B cell (primary cell): ENCODE results near the gene SUSD3. TPM values are rescaled to one million over a fixed set of nuclear protein-coding genes. Genes with fewer than 3 reads are reported as not detected.

ENCODE experiments used
- ATAC-seq: fragments of 200-7000 bp; cut with Tn5 transposase; one replicate; pipeline ENCODE4 v1.10.0; 2021; ENCODE audit warnings: low read depth, mild to moderate bottlenecking, moderate number of reproducible peaks, moderate library complexity
- CTCF ChIA-PET: fragments of 350-600 bp; sonication (Branson Sonifier 250); formaldehyde crosslinking; loops from one replicate; lab custom pipeline; 2021; ENCODE audit warnings: antibody characterized with exemption, inconsistent platforms; lab: Charles Lee
- POLR2A ChIA-PET: fragments of 350-600 bp; sonication (Branson Sonifier 250); formaldehyde crosslinking; loops from one replicate; lab custom pipeline; 2021; ENCODE audit warnings: antibody characterized with exemption; lab: Charles Lee
- DNase-seq: peaks from one replicate; pipeline ENCODE4 v3.0.0; 2013
- H2AFZ ChIP-seq: 2 replicates; pipeline ENCODE4 v1.6.1; 2012; ENCODE audit warnings: mild to moderate bottlenecking, low read depth, low read length; ENCODE audit not compliant: insufficient read depth, poor library complexity, severe bottlenecking
- H3K27ac ChIP-seq, 2 donors: 1 replicate in 1 of 2; 2 replicates in 1 of 2; pipeline ENCODE4 v1.5.1; 2012 to 2013; ENCODE audit warnings: low read length in 2 of 2, mild to moderate bottlenecking in 2 of 2, moderate library complexity in 1 of 2
- H3K27me3 ChIP-seq, 4 experiments: fragments of 200-600 bp in 1 of 4; sonication (generic) in 1 of 4; replicated peaks in 1 of 4; 1 replicate in 2 of 4; 2 replicates in 2 of 4; pipeline versions ENCODE4 v1.6.1 to v1.7.0; 2013 to 2016; ENCODE audit warnings: low read length in 3 of 4, mild to moderate bottlenecking in 2 of 4, mixed read lengths in 1 of 4, moderate library complexity in 1 of 4; ENCODE audit not compliant: insufficient read depth in 4 of 4, control insufficient read depth in 3 of 4; ENCODE audit errors: control extremely low read depth in 1 of 4
- H3K36me3 ChIP-seq, 2 experiments: replicated peaks in 1 of 2; 1 replicate in 1 of 2; 2 replicates in 1 of 2; pipeline versions ENCODE4 v1.6.1 to v1.7.1; 2013; ENCODE audit warnings: low read length in 1 of 2; ENCODE audit not compliant: insufficient read depth in 2 of 2, control insufficient read depth in 1 of 2; ENCODE audit errors: control extremely low read depth in 1 of 2, extremely low read depth in 1 of 2
- H3K4me1 ChIP-seq, 2 donors: fragments of 200-600 bp in 1 of 2; sonication (generic) in 1 of 2; 1 replicate in 1 of 2; 2 replicates in 1 of 2; pipeline versions ENCODE4 v1.5.1 to v1.6.1; 2013 to 2017; ENCODE audit warnings: low read length in 2 of 2; ENCODE audit not compliant: control insufficient read depth in 2 of 2, insufficient read depth in 2 of 2
- H3K4me2 ChIP-seq: replicated peaks from 2 replicates; pipeline ENCODE3; 2012; ENCODE audit warnings: mild to moderate bottlenecking, low read depth, low read length; ENCODE audit not compliant: poor library complexity, severe bottlenecking
- H3K4me3 ChIP-seq, 5 experiments: fragments of 200-600 bp in 1 of 5; sonication (generic) in 1 of 5; 1 replicate in 3 of 5; 2 replicates in 2 of 5; pipeline versions ENCODE4 v1.5.1 to v1.7.0; 2011 to 2016; ENCODE audit warnings: low read length in 4 of 5, mild to moderate bottlenecking in 4 of 5, low read depth in 2 of 5, control low read depth in 1 of 5, moderate library complexity in 1 of 5; ENCODE audit not compliant: insufficient read depth in 1 of 5; ENCODE audit errors: control extremely low read depth in 1 of 5, extremely low read depth in 1 of 5
- H3K79me2 ChIP-seq: fragments of 200-600 bp; sonication (generic); one replicate; pipeline ENCODE4 v1.6.0; 2016; ENCODE audit warnings: low read length; ENCODE audit not compliant: control insufficient read depth, insufficient read depth
- H3K9ac ChIP-seq: fragments of 200-600 bp; sonication (generic); 2 replicates; pipeline ENCODE4 v1.6.1; 2017; ENCODE audit warnings: mild to moderate bottlenecking, low read length, moderate library complexity
- H3K9me3 ChIP-seq, 3 donors: one replicate each; pipeline versions ENCODE4 v1.6.1 to v1.7.1; 2013; ENCODE audit warnings: low read length in 2 of 3; ENCODE audit not compliant: control insufficient read depth in 2 of 3, insufficient read depth in 1 of 3; ENCODE audit errors: control extremely low read depth in 1 of 3
- H4K20me1 ChIP-seq: 2 replicates; pipeline ENCODE4 v1.6.0; 2012; ENCODE audit warnings: mild to moderate bottlenecking, low read length; ENCODE audit not compliant: insufficient read depth, control insufficient read depth, poor library complexity, severe bottlenecking
- H3K27ac Mint-ChIP-seq: one replicate; pipeline ENCODE4 v1.8.0; 2021; ENCODE audit warnings: mixed read lengths
- H3K27me3 Mint-ChIP-seq: one replicate; pipeline ENCODE4 v1.8.0; 2021; ENCODE audit warnings: mixed read lengths
- H3K4me1 Mint-ChIP-seq: one replicate; pipeline ENCODE4 v1.8.0; 2021; ENCODE audit warnings: mixed read lengths
- H3K4me3 Mint-ChIP-seq: one replicate; pipeline ENCODE4 v1.8.0; 2021; ENCODE audit warnings: mixed read lengths
- H3K9me3 Mint-ChIP-seq: one replicate; pipeline ENCODE4 v1.8.0; 2022; ENCODE audit warnings: mixed read lengths; ENCODE audit not compliant: insufficient read depth
- CTCF ChIP-seq: fragments of 200-600 bp; IDR thresholded peaks from one replicate; pipeline ENCODE4 v1.8.0; 2022; ENCODE audit warnings: antibody characterized with exemption, mild to moderate bottlenecking
- EZH2 ChIP-seq: IDR thresholded peaks from 2 replicates; pipeline ENCODE4 v1.6.1; 2012; ENCODE audit warnings: borderline replicate concordance, low read depth, mild to moderate bottlenecking, moderate library complexity, low read length; ENCODE audit not compliant: insufficient read depth, poor library complexity, severe bottlenecking
- WGBS: methylation state at CpG from one replicate; pipeline ENCODE4 v1.1.5; 2013; ENCODE audit warnings: missing lambda C conversion rate; ENCODE audit not compliant: insufficient coverage; 5-methylcytosine and 5-hydroxymethylcytosine counted together
- intact Hi-C: fragments of 100-400 bp; cut with micrococcal nuclease; formaldehyde crosslinking; loops from one replicate; pipeline ENCODE4 v1.10.0; 2022
- polyA plus RNA-seq: library from polyadenylated mRNA; depleted of rRNA; stranded (reverse); fragments of >200 nt; gene quantifications from 2 replicates; pipeline ENCODE4 v1.2.3, GENCODE V29; 2012
- total RNA-seq, 2 donors: library from RNA; stranded (reverse); fragments of 120-200 nt in 1 of 2; gene quantifications; 1 replicate in 1 of 2; 2 replicates in 1 of 2; pipeline versions ENCODE4 v1.2.3 to v1.2.4, GENCODE V29; 2013 to 2022

SUSD3 gene
- total and polyA plus RNA-seq, 2 donors (not counting 1 experiment from before 2014, with no cell fraction given): 41.0 to 85.0 TPM

GRCh38 chr9:93083592-93084470, 25.3 kb downstream of the SUSD3 start:
- POLR2A ChIA-PET: no interaction called here
- H3K9ac ChIP-seq: no peak overlapping the region
- no peaks in the 10 kb centered on the region for H3K4me1 Mint-ChIP-seq
- ATAC-seq: no peak
- H3K4me1 ChIP-seq: no peaks in the 10 kb centered on the region
- H4K20me1 ChIP-seq: no peaks in the 10 kb centered on the region
- H2AFZ ChIP-seq: no peak overlapping the region
- peaks cover 0 to 12% (median 0%) of the 10 kb centered on the region in 3 donors for H3K9me3 ChIP-seq
- no peak for TF ChIP-seq CTCF
- TF ChIP-seq EZH2: no peak
- peak overlapping the region; percentile 26 for H3K27ac Mint-ChIP-seq
- no peak overlapping the region for H3K4me3 ChIP-seq
- H3K79me2 ChIP-seq: no peaks in the 10 kb centered on the region
- CTCF ChIA-PET: interaction anchor here (1.4 kb wide), 1 partner anchor 25 kb away, joined by 3 read pairs; no protein-coding TSS in a partner anchor
- DNase-seq: no peak
- no peak overlapping the region for H3K4me2 ChIP-seq
- intact Hi-C loops: no loop called here
- peaks cover 9 to 73% of the 10 kb centered on the region in 2 experiments for H3K36me3 ChIP-seq
- H3K9me3 Mint-ChIP-seq: no peaks in the 10 kb centered on the region
- 86% methylated on average over 5 of the region's 8 CpGs for WGBS
- H3K27ac ChIP-seq: no peak overlapping the region
- no peaks in the 10 kb centered on the region for H3K27me3 ChIP-seq
- no peak overlapping the region for H3K4me3 Mint-ChIP-seq
- no peaks in the 10 kb centered on the region for H3K27me3 Mint-ChIP-seq

GRCh38 chr9:93084471-93084881, 26.0 kb downstream of the SUSD3 start:
- CTCF ChIA-PET: interaction anchor here (1.4 kb wide), 1 partner anchor 25 kb away, joined by 3 read pairs; no protein-coding TSS in a partner anchor
- Histone ChIP-seq H3K79me2 (no peaks in the 10 kb centered on the region), H3K27ac (no peak overlapping the region), H3K4me3 (no peak overlapping the region), H2AFZ (no peak overlapping the region), H3K9me3 (peaks cover 0 to 12% (median 0%) of the 10 kb centered on the region in 3 donors), H3K36me3 (peaks cover 9 to 67% of the 10 kb centered on the region in 2 experiments), H3K27me3 (no peaks in the 10 kb centered on the region), H3K4me2 (no peak overlapping the region), H3K4me1 (no peaks in the 10 kb centered on the region), H4K20me1 (no peaks in the 10 kb centered on the region), H3K9ac (no peak overlapping the region)
- POLR2A ChIA-PET: no interaction called here
- intact Hi-C loops: no loop called here
- no peak overlapping the region for H3K27ac Mint-ChIP-seq
- ATAC-seq: no peak
- DNase-seq: no peak
- TF ChIP-seq CTCF: no peak
- no peak for TF ChIP-seq EZH2
- H3K4me1 Mint-ChIP-seq: no peaks in the 10 kb centered on the region
- WGBS: 100% methylated on average over 6 of the region's 6 CpGs
- H3K27me3 Mint-ChIP-seq: no peaks in the 10 kb centered on the region
- H3K9me3 Mint-ChIP-seq: no peaks in the 10 kb centered on the region
- no peak overlapping the region for H3K4me3 Mint-ChIP-seq
